K562 (cell line): ENCODE data around the gene SLC6A7. TPM values are rescaled to one million over a fixed set of nuclear protein-coding genes. Genes with fewer than 3 reads are reported as not detected.

Experiments
- BCL6 ChIP-seq: fragments of 250-450 bp; sonication (Bioruptor Pico); IDR thresholded peaks from 2 replicates; pipeline ENCODE4 v1.4.0; 2020
- BRD9 ChIP-seq: fragments of 450-650 bp; IDR thresholded peaks from 2 replicates; pipeline ENCODE4 v1.6.1; 2018; ENCODE audit warnings: low read depth; ENCODE audit not compliant: partially characterized antibody
- CTCF ChIP-seq, 3 experiments: IDR thresholded peaks in 2 of 3; conservative IDR thresholded peaks in 1 of 3; 2 replicates each; pipeline ENCODE4 v1.5.1; 2011 to 2012; ENCODE audit warnings: low read length in 3 of 3, mild to moderate bottlenecking in 3 of 3, control low read depth in 2 of 3, improper control_type of control experiment in 1 of 3, inconsistent platforms in 1 of 3, low read depth in 1 of 3, mixed read lengths in 1 of 3, moderate library complexity in 1 of 3; ENCODE audit not compliant: insufficient read depth in 2 of 3
- HBP1 ChIP-seq: fragments of 450-650 bp; formaldehyde crosslinking; IDR thresholded peaks from 2 replicates; pipeline ENCODE4 v1.4.0; 2022; ENCODE audit warnings: missing genetic modification characterization
- RREB1 ChIP-seq: fragments of 250-450 bp; sonication (Bioruptor Pico); IDR thresholded peaks from 2 replicates; pipeline ENCODE4 v1.4.0; 2020
- ZFP36 ChIP-seq: fragments of 150-350 bp; IDR thresholded peaks from 2 replicates; pipeline ENCODE4 v1.6.1; 2018; ENCODE audit warnings: low read length, low read depth; ENCODE audit not compliant: partially characterized antibody
- ZNF318 ChIP-seq, 2 experiments: fragments of 450-650 bp; IDR thresholded peaks; 2 replicates each; pipeline ENCODE4 v1.6.1; 2016; ENCODE audit warnings: mild to moderate bottlenecking in 2 of 2, borderline replicate concordance in 1 of 2, low read depth in 1 of 2, moderate library complexity in 1 of 2
- ZNF561 ChIP-seq: fragments of 450-650 bp; formaldehyde crosslinking; conservative IDR thresholded peaks from 2 replicates; pipeline ENCODE4 v1.4.0; 2020; ENCODE audit warnings: mild to moderate bottlenecking, moderate library complexity
- polyA plus RNA-seq, 8 experiments: library from polyadenylated mRNA; depleted of rRNA in 4 of 8; stranded (reverse) in 5 of 8; unstranded in 3 of 8; fragments of >200 nt; fragmentation: Nextera tagmentation in 2 of 8; fragmentation: Illumina TruSeq in 1 of 8; extraction: Ambion mirVana in 2 of 8; extraction: Trizol in 1 of 8; gene quantifications; 2 replicates each; pipeline versions ENCODE4 v1.2.1 to v1.2.3, GENCODE V29; 2011 to 2014; ENCODE audit warnings: inconsistent platforms in 1 of 8, missing spikeins in 1 of 8
- total RNA-seq, 7 experiments: library from RNA; depleted of rRNA in 6 of 7; stranded (reverse); fragments of >200 nt in 6 of 7; fragmentation: Illumina TruSeq in 2 of 7; extraction: Trizol in 2 of 7; gene quantifications; 2 replicates each; pipeline versions ENCODE4 v1.2.1 to v1.2.3, GENCODE V29; 2011 to 2021; ENCODE audit warnings: low replicate concordance in 1 of 7

The SLC6A7 gene
- total and polyA plus RNA-seq, 9 of the 15 experiments (the other 6 are each of a cell fraction or from before 2014, with no cell fraction given): not detected

- no peak for TF ChIP-seq ZNF318 (IDR thresholded peaks at IDR 0.05; ENCODE audit: borderline replicate concordance in 1 of 2, low read depth in 1 of 2)
- TF ChIP-seq HBP1 (CRISPR knock-in tag): no peak
- TF ChIP-seq RREB1 (CRISPR knock-in tag): no peak
- no peak for TF ChIP-seq BRD9
- TF ChIP-seq CTCF (IDR thresholded peaks at IDR 0.05 in 2 of 3, conservative IDR thresholded peaks at IDR 0.05 in 1 of 3; ENCODE audit: insufficient read depth in 2 of 3, low read depth in 1 of 3, low read length in 3 of 3): 0 out of 6 replicates have a peak, but pooled peaks of 1 of the 3 experiments have one; percentile 6
- no peak for TF ChIP-seq BCL6
- peak; percentile 93 for TF ChIP-seq ZFP36
- TF ChIP-seq ZNF561: no peak
These were observed 35.8 kb upstream of the SLC6A7 start (continued) for GRCh38 chr5:150153957-150154617.
